Stimulated activated memory B cell treated with anti-CD40 and anti-IgM and Interleukin-4, amounts not matched to agents 10 μg/mL and 1 μg/mL and 100 μg/mL, for 72 hours (primary cell): ENCODE data around the gene JPH4.
"Not testable (repeated sequence)": the region's sequence is repeated elsewhere in the genome, so short reads cannot be mapped to it uniquely, and the experiment has no call there.

Experiments used
- ATAC-seq: fragments of 150-1000 bp; cut with Tn5 transposase; 2 replicates; pipeline ENCODE4 v1.10.0; 2021
- H3K27ac Mint-ChIP-seq: one replicate; pipeline ENCODE4 v1.8.0; 2022; ENCODE audit warnings: mild to moderate bottlenecking, mixed read lengths
- H3K27me3 Mint-ChIP-seq: one replicate; pipeline ENCODE4 v1.8.0; 2022; ENCODE audit warnings: mixed read lengths
- H3K36me3 Mint-ChIP-seq: one replicate; pipeline ENCODE4 v1.8.0; 2022; ENCODE audit warnings: mixed read lengths
- H3K4me1 Mint-ChIP-seq: one replicate; pipeline ENCODE4 v1.8.0; 2022; ENCODE audit warnings: mixed read lengths
- H3K4me3 Mint-ChIP-seq: one replicate; pipeline ENCODE4 v1.8.0; 2022; ENCODE audit warnings: mild to moderate bottlenecking, moderate library complexity, mixed read lengths
- H3K9me3 Mint-ChIP-seq: one replicate; pipeline ENCODE4 v1.8.0; 2022; ENCODE audit warnings: mixed read lengths

Gene JPH4

GRCh38 chr14:23539248-23540140 lies 39.1 kb downstream of the JPH4 start:
- H3K27ac Mint-ChIP-seq = no peak overlapping the region
- H3K36me3 Mint-ChIP-seq = no peaks in the 10 kb centered on the region
- H3K9me3 Mint-ChIP-seq = no peaks in the 10 kb centered on the region
- H3K27me3 Mint-ChIP-seq = no peaks in the 10 kb centered on the region
- H3K4me1 Mint-ChIP-seq = peaks cover 4% of the 10 kb centered on the region
- no peak for ATAC-seq
- no peak overlapping the region for H3K4me3 Mint-ChIP-seq

GRCh38 chr14:23538785-23539184 lies 39.8 kb downstream of the JPH4 start:
- peaks cover 4% of the 10 kb centered on the region for H3K4me1 Mint-ChIP-seq
- H3K4me3 Mint-ChIP-seq = no peak overlapping the region
- no peaks in the 10 kb centered on the region for H3K36me3 Mint-ChIP-seq
- ATAC-seq = no peak
- no peak overlapping the region for H3K27ac Mint-ChIP-seq
- no peaks in the 10 kb centered on the region for H3K27me3 Mint-ChIP-seq
- no peaks in the 10 kb centered on the region for H3K9me3 Mint-ChIP-seq

GRCh38 chr14:23538050-23538718 lies 40.4 kb downstream of the JPH4 start:
- peaks cover 4% of the 10 kb centered on the region for H3K4me1 Mint-ChIP-seq
- no peaks in the 10 kb centered on the region for H3K27me3 Mint-ChIP-seq
- no peaks in the 10 kb centered on the region for H3K36me3 Mint-ChIP-seq
- no peak for ATAC-seq
- no peaks in the 10 kb centered on the region for H3K9me3 Mint-ChIP-seq
- H3K27ac Mint-ChIP-seq = no peak overlapping the region
- no peak overlapping the region for H3K4me3 Mint-ChIP-seq

- H3K4me1 Mint-ChIP-seq = peaks cover 4% of the 10 kb centered on the region
- H3K4me3 Mint-ChIP-seq = no peak overlapping the region
- H3K27me3 Mint-ChIP-seq = no peaks in the 10 kb centered on the region
- no peaks in the 10 kb centered on the region for H3K36me3 Mint-ChIP-seq
- H3K27ac Mint-ChIP-seq = no peak overlapping the region
- no peak for ATAC-seq
- H3K9me3 Mint-ChIP-seq = no peaks in the 10 kb centered on the region
Observed at GRCh38 chr14:23537351-23538049, 41.1 kb downstream of the JPH4 start.

GRCh38 chr14:23536906-23537305 lies 41.7 kb downstream of the JPH4 start:
- H3K4me3 Mint-ChIP-seq, ATAC-seq, H3K27ac Mint-ChIP-seq, H3K27me3 Mint-ChIP-seq, H3K36me3 Mint-ChIP-seq, H3K9me3 Mint-ChIP-seq, H3K4me1 Mint-ChIP-seq: not testable (repeated sequence)

GRCh38 chr14:23536494-23536893 lies 42.1 kb downstream of the JPH4 start:
- Mint-ChIP-seq H3K9me3 (no peaks in the 10 kb centered on the region), H3K36me3 (no peaks in the 10 kb centered on the region), H3K4me1 (peaks cover 4% of the 10 kb centered on the region), H3K4me3 (no peak overlapping the region), H3K27ac (no peak overlapping the region), H3K27me3 (no peaks in the 10 kb centered on the region)
- ATAC-seq = no peak

GRCh38 chr14:23535943-23536342 lies 42.6 kb downstream of the JPH4 start:
- no peak overlapping the region for H3K4me3 Mint-ChIP-seq
- no peaks in the 10 kb centered on the region for H3K9me3 Mint-ChIP-seq
- ATAC-seq = no peak
- H3K4me1 Mint-ChIP-seq = peaks cover 4% of the 10 kb centered on the region
- H3K36me3 Mint-ChIP-seq = no peaks in the 10 kb centered on the region
- no peak overlapping the region for H3K27ac Mint-ChIP-seq
- H3K27me3 Mint-ChIP-seq = no peaks in the 10 kb centered on the region

GRCh38 chr14:23533652-23534435 lies 44.7 kb downstream of the JPH4 start:
- H3K4me3 Mint-ChIP-seq = no peak overlapping the region

GRCh38 chr14:23532658-23533057 lies 45.9 kb downstream of the JPH4 start:
- Mint-ChIP-seq H3K9me3 (no peaks in the 10 kb centered on the region), H3K27me3 (no peaks in the 10 kb centered on the region), H3K27ac (no peak overlapping the region), H3K4me1 (no peaks in the 10 kb centered on the region), H3K36me3 (no peaks in the 10 kb centered on the region), H3K4me3 (no peak overlapping the region)
- ATAC-seq = no peak

More at GRCh38 chr14:23533652-23534435, 44.7 kb downstream of the JPH4 start:
- H3K4me1 Mint-ChIP-seq = no peaks in the 10 kb centered on the region
- H3K9me3 Mint-ChIP-seq = no peaks in the 10 kb centered on the region
- H3K27me3 Mint-ChIP-seq = no peaks in the 10 kb centered on the region
- H3K36me3 Mint-ChIP-seq = no peaks in the 10 kb centered on the region
- H3K27ac Mint-ChIP-seq = no peak overlapping the region
- no peak for ATAC-seq

GRCh38 chr14:23531391-23531790 lies 47.2 kb downstream of the JPH4 start:
- no peaks in the 10 kb centered on the region for H3K4me1 Mint-ChIP-seq
- H3K27ac Mint-ChIP-seq = no peak overlapping the region
- no peak for ATAC-seq
- no peaks in the 10 kb centered on the region for H3K36me3 Mint-ChIP-seq
- no peaks in the 10 kb centered on the region for H3K9me3 Mint-ChIP-seq
- no peaks in the 10 kb centered on the region for H3K27me3 Mint-ChIP-seq
- no peak overlapping the region for H3K4me3 Mint-ChIP-seq

GRCh38 chr14:23530375-23531055 lies 48.1 kb downstream of the JPH4 start:
- no peaks in the 10 kb centered on the region for H3K36me3 Mint-ChIP-seq

GRCh38 chr14:23529016-23529415 lies 49.6 kb downstream of the JPH4 start:
- H3K36me3 Mint-ChIP-seq = no peaks in the 10 kb centered on the region
- no peaks in the 10 kb centered on the region for H3K4me1 Mint-ChIP-seq
- no peaks in the 10 kb centered on the region for H3K27me3 Mint-ChIP-seq
- H3K27ac Mint-ChIP-seq = peak overlapping the region; percentile 55
- ATAC-seq = no peak
- no peaks in the 10 kb centered on the region for H3K9me3 Mint-ChIP-seq
- no peak overlapping the region for H3K4me3 Mint-ChIP-seq

More at GRCh38 chr14:23530375-23531055, 48.1 kb downstream of the JPH4 start:
- no peak for ATAC-seq
- no peak overlapping the region for H3K27ac Mint-ChIP-seq
- no peaks in the 10 kb centered on the region for H3K9me3 Mint-ChIP-seq
- no peak overlapping the region for H3K4me3 Mint-ChIP-seq
- H3K27me3 Mint-ChIP-seq = no peaks in the 10 kb centered on the region
- H3K4me1 Mint-ChIP-seq = no peaks in the 10 kb centered on the region

GRCh38 chr14:23528555-23528954 lies 50.0 kb downstream of the JPH4 start:
- no peaks in the 10 kb centered on the region for H3K27me3 Mint-ChIP-seq
- no peak overlapping the region for H3K4me3 Mint-ChIP-seq
- no peak for ATAC-seq
- no peaks in the 10 kb centered on the region for H3K4me1 Mint-ChIP-seq
- no peaks in the 10 kb centered on the region for H3K36me3 Mint-ChIP-seq
- H3K27ac Mint-ChIP-seq = peak overlapping the region; percentile 55
- no peaks in the 10 kb centered on the region for H3K9me3 Mint-ChIP-seq

- no peaks in the 10 kb centered on the region for H3K4me1 Mint-ChIP-seq
- H3K4me3 Mint-ChIP-seq = no peak overlapping the region
- no peaks in the 10 kb centered on the region for H3K9me3 Mint-ChIP-seq
- no peaks in the 10 kb centered on the region for H3K36me3 Mint-ChIP-seq
- no peaks in the 10 kb centered on the region for H3K27me3 Mint-ChIP-seq
- no peak for ATAC-seq
- H3K27ac Mint-ChIP-seq = no peak overlapping the region
Observed at GRCh38 chr14:23525611-23526010, 53.0 kb downstream of the JPH4 start.
